ENCODE data around the gene MAPKBP1.

Gene MAPKBP1

DNA sequence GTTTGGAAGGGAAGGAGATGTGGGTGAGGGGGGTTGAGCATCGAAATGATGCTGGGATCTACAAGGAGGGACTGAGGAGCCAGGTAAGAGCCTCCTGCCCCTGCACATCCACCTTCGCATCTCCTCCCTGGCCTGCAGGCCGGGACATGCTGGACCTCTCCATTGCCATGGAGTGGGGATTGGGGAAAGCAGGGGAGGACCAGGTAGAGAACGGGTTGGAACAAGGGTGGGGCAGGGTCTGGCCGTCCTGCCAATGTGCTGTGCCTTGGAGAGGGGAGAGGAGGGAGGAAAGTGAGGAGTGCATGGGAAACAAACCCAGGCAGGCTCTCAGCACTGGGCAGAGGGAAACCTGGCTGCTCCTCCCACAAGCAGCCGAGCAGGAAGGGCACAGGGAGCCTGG lies 74.9 kb downstream of the MAPKBP1 start:
- TF ChIP-seq, protein P1, sequence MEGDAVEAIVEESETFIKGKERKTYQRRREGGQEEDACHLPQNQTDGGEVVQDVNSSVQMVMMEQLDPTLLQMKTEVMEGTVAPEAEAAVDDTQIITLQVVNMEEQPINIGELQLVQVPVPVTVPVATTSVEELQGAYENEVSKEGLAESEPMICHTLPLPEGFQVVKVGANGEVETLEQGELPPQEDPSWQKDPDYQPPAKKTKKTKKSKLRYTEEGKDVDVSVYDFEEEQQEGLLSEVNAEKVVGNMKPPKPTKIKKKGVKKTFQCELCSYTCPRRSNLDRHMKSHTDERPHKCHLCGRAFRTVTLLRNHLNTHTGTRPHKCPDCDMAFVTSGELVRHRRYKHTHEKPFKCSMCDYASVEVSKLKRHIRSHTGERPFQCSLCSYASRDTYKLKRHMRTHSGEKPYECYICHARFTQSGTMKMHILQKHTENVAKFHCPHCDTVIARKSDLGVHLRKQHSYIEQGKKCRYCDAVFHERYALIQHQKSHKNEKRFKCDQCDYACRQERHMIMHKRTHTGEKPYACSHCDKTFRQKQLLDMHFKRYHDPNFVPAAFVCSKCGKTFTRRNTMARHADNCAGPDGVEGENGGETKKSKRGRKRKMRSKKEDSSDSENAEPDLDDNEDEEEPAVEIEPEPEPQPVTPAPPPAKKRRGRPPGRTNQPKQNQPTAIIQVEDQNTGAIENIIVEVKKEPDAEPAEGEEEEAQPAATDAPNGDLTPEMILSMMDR (conservative IDR thresholded peaks at IDR 0.05; ENCODE audit: low read depth) = no peak
- POLR2A ChIA-PET (ENCODE audit: low non-redundant PET) = no interaction called here
- CTCF ChIA-PET = no interaction called here

DNA sequence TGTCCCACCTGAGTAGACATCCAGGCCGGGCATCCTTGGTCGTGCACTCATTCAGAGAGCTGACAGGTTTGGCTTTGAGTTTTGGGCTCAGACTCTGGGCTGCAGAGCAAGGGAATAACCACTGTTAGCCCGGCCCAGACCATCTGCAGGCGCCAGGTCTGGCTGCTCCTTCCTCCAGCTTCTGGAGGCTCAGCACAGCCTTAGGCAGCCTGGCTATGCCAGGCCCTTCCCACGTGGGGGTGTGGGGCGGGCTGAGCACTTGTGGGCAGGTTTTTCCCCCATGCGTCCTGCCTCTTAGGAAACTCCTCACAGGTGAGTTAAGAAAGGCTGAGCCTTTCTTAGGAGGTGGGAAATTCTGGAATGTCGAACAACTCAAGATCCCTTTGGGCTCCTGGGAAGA lies 75.6 kb downstream of the MAPKBP1 start:
- ChIA-PET POLR2A (ENCODE audit: low non-redundant PET) (no interaction called here), CTCF (no interaction called here)
- DNase-seq (ENCODE audit: low spot score) = peak; percentile 65
- H3K27ac ChIP-seq = peak overlapping the region; percentile 84
- TF ChIP-seq, protein P1 (conservative IDR thresholded peaks at IDR 0.05; ENCODE audit: low read depth) = no peak

More for the DNA sequence above, 74.9 kb downstream of the MAPKBP1 start:
- H3K27ac ChIP-seq = peak overlapping the region; percentile 84
- no peak for DNase-seq (ENCODE audit: low spot score)

DNA sequence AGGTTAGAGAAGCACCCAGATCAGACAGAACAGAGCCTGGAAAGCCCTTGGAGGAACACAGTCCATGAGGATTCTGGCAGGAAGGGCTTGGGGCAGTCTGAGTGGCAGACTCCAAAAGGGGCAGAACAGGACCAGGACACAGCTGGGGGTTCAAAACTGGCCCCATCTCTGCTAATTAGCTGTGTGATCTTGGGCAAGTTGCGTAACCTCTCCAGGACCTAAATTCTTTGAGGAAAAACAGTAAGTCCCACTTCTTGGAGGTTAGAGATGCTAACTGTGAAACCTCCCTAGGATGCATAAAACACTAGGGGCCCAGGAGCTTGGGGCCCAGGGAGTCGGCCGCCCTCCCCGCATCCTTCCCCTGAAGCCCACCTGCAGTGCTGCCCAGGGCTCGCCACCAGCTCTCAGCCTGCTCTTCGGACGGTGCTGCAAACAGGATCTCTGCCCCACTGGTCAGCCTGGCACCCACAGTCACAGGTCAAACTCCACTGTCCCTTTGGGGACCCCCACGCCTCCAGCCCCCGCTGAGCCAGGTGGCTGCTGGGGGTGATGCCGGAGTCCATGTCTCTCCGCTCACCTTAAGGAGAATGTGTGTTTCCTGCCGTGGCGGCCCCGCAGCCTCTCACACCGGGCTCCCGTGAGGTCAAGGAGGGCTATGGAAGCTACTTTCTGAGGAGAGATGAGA lies 76.3 kb downstream of the MAPKBP1 start:
- no peak for DNase-seq (ENCODE audit: low spot score)
- ChIA-PET CTCF (interaction anchor here (0.6 to 0.9 kb wide), 3 partner anchors 9 to 771 kb away, joined by 3 to 4 read pairs (median 3); no protein-coding TSS in a partner anchor), POLR2A (ENCODE audit: low non-redundant PET) (interaction anchor here (0.6 kb wide), 1 partner anchor 114 kb away, joined by 3 read pairs; no protein-coding TSS in a partner anchor)
- TF ChIP-seq, protein P1 (conservative IDR thresholded peaks at IDR 0.05; ENCODE audit: low read depth) = no peak
- H3K27ac ChIP-seq = peak overlapping the region; percentile 84

DNA sequence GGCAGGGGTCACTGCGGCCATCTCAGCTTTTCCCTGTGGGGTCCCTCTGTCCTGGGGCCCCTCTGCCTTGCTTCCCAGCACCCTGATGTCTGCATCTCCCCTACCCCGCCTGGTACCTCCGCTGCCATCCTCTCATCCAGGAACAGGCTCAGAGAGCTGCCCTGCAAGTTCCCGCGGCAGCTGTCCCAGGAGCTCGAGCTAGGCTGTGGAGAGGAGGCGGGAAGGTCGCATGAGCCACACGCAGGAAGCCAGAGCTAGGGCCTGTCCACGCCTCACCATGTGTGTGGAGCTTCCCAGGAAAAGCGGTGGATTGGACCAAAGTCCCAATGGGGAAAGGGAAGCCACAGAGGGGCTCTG lies 76.9 kb downstream of the MAPKBP1 start:
- peak overlapping the region; percentile 84; the same call in 1 of the 2 replicates for H3K27ac ChIP-seq
- CTCF ChIA-PET = interaction anchor here (0.6 to 0.9 kb wide), 2 partner anchors 9 to 238 kb away, joined by 3 read pairs; no protein-coding TSS in a partner anchor
- TF ChIP-seq, protein P1 (conservative IDR thresholded peaks at IDR 0.05; ENCODE audit: low read depth) = no peak
- POLR2A ChIA-PET (ENCODE audit: low non-redundant PET) = interaction anchor here (0.6 to 1.6 kb wide), 3 partner anchors 13 to 113 kb away, joined by 3 to 5 read pairs (median 3); partner anchors contain the start of gene PLA2G4B
- DNase-seq (ENCODE audit: low spot score) = no peak

DNA sequence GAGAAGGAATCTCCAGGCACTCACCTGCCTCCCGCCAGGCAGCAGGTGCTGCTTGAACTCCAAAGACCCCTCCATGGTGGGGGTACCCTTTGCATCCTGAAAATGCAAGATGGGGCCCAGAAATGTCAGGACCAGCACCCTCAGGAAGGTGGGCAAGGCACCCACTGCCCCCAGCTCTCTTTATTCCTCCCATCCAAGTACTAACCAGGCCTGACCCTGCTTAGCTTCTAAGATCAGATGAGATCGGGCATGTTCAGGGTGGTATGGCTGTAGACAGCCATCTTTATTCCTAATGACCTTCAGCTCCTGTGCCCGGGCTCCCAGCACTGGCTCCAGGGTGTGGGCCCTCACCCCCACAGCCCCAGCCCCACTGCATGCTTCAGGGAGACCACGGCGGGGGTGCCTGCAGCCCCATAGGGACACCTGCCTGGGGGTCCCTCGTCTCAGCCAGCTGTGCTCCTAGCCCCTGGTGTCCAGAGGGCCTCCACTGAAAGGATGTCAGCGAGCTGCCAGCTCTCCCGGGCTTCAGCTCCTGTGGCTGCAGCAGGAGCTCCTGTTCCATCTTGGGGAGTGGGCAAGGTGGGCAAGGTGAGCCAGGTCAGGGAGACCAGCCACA lies 77.6 kb downstream of the MAPKBP1 start:
- ChIA-PET POLR2A (ENCODE audit: low non-redundant PET) (interaction anchor here (0.9 to 1.6 kb wide), 2 partner anchors 14 to 25 kb away, joined by 3 to 5 read pairs; partner anchors contain the start of gene PLA2G4B), CTCF (interaction anchor here (1.2 kb wide), 1 partner anchor 79 kb away, joined by 4 read pairs; no protein-coding TSS in a partner anchor)

More for the DNA sequence above, 77.6 kb downstream of the MAPKBP1 start:
- DNase-seq (ENCODE audit: low spot score) = no peak
- peak overlapping the region; percentile 6; the same call in 1 of the 2 replicates for H3K27ac ChIP-seq
- TF ChIP-seq, protein P1 (conservative IDR thresholded peaks at IDR 0.05; ENCODE audit: low read depth) = no peak
